HG03571 (cell line): ENCODE data around the gene SEPTIN5.

Experiments used
- ATAC-seq: cut with Tn5 transposase; IDR thresholded peaks from one replicate; pipeline ENCODE4 v1.9.1; 2021; ENCODE audit not compliant: unreplicated experiment

Gene SEPTIN5

DNA sequence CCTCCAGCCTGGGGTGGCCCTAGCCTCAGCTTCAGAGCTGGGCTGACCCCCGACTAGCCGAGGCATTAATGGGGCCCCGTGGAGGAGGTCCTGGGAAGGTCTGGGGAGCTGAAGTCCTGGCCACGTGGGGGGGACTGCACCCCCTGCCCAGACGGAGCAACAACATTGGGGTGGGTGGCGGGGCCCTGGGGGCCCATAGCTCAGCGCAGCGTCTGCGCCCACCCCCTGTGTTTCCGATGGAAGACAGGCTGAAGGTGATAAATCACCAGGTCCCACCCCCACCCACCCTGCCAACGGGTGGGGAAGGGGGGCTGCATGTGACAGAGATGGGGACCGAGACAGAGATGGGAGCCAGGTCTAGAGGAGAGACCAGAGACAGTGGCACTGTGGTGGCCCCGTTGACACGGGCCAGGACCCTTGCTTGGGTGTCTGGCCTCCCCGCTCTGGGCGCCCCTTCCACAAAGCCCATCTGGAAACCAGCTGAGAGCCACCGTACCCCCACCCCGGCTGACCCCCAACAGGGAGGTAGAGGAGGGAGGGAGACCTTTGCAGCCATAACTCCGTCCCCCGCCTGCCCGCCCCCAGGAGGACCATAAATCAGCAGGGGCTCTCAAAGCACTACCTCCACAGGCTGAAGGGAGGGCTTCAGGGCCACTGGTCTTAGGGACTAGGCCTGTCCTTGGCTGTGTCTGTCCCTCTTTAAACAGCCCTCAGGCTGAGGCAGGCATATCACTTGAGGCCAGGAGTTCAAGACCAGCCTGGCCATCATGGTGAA is 17.2 kb downstream of the SEPTIN5 start:
- no peak for ATAC-seq

DNA sequence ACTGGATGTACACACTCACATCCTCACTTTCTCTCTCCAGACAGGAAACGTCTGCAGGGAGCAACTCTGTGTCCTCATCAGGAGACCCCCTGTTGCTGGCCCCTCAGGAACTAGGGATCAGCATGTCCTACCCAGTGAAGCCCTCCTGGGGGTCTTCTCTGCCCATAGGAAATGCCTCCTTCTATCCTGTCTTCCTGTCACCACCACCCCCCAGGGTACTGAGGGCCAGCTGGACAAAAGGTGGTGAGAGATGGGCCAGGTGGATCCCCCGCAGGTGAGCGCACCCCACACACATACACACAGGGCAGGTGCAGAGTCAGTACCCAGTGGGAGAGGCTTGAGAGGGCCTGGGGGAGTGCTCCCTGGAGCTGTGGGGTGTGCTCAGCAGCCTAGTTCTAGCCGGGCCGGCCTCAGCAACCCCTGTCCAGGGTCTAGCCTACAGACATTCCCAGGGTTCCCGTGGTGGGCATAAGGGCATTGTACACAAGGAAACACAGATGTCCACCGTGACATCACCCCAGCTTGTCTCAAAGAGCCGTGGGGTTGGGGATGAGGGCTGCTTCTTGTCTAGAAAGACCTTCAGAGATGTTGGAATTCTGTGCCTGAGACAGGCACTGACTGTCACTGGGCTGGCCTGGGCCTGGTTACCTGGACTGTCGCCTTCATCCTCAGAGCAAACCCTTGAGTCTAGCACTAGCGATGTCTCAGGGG is 18.3 kb downstream of the SEPTIN5 start:
- ATAC-seq, result no peak

DNA sequence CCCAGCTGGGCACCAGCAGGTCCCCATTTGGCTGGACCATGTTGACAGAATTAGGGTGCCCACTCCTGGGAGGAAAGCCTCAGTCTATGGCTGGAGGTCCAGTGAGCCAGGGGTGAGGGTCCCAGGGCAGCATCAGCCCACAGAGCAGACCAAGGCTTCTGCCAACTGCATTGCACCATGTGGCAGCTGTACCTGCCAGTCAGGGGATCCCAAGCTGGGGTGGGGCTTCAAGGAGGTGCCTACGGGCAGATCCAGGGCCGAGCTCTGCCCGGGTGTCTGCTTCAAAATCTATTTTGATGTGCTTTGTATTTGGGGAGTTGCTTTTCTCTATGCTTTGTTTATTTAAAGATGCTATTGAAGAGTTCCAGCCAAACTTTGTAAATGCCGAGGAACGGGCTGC is 19.5 kb downstream of the SEPTIN5 start:
- ATAC-seq, result no peak

DNA sequence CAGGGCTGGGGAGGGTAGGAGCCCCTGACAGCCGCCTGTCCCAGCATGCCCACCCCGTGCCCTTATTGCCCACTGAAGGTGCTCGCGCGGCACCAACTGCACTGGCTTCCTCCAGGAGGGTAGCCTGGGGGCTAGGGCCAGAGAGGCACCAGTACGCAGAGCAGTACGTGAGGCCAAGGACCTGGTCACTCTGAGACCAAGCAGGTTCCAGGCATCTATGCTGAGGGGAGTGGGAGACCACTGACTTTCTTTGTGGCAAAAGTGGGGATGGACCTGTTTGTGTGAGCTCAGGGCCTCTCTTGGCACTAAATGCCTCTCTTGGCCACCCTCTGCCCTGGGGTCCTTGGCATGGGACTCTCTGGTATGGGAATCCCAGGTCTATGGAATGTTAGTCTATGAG is 19.9 kb downstream of the SEPTIN5 start:
- ATAC-seq, result no peak

DNA sequence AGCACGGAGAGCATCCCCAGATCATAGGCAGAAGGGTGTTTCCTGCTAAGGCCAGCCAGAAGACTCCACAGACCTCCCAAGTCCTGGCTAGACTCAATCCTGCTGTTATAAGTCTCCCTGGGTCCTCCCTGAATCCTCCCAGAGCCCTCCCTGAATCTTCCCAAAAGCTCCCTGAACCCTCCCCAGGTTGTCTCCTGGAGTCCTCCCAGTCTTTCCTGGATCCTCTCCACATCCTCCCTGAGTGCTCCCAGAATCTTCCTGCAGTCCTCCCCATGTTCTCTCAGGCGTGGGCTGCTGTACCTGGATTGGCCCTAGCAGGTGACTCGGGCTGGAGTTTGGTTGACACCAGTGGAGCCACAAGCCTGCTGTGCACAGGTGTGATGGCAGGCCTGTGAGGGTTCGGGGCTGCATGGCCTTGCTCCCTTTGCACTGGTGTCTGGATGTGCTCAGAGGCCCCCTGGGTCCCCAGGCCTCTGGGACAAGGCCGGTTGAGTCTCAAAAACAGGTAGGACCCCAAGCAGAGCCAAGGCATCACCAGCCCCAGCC is 20.6 kb downstream of the SEPTIN5 start:
- no peak for ATAC-seq

DNA sequence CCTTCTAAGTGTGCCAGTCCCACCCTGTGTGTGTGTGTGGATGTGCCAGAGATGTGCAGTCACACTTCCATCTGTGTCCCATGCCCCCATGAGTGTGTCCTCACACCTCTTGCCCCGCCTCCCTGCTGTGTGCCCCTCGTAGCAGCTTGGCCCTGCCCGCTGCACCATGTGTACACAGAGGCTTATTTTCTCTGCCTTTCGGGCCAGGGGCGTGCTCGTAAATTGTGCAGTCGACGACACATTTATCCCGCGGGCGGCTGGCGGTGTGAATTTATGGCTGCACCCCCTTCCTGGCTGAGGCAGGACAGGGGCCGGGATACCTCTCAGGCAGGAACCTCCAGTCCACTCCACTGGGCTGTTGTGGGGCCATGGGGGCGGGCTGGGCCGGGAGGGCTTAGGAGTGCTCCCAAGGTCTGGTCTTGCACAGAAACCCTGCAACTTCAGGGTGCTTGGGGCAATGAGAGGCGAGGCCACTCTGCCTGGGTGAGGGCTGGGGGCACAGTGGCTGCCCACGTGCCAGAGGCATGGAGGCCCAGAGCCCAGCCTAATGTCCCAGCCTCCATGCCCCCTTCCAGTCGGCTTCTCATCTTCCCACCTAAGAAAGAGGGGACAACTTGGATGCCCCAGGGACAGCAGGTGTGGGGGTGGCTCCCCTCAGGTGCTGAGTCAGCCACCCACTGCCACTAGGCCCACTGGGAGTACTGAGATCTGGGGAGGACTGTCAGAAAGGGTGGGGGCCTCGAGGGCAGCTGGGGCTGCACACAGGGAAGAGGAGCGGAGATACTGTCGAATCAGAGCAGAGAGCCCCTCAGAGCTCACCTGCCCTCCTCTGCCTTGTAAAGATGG is 21.6 kb downstream of the SEPTIN5 start:
- no peak for ATAC-seq

DNA sequence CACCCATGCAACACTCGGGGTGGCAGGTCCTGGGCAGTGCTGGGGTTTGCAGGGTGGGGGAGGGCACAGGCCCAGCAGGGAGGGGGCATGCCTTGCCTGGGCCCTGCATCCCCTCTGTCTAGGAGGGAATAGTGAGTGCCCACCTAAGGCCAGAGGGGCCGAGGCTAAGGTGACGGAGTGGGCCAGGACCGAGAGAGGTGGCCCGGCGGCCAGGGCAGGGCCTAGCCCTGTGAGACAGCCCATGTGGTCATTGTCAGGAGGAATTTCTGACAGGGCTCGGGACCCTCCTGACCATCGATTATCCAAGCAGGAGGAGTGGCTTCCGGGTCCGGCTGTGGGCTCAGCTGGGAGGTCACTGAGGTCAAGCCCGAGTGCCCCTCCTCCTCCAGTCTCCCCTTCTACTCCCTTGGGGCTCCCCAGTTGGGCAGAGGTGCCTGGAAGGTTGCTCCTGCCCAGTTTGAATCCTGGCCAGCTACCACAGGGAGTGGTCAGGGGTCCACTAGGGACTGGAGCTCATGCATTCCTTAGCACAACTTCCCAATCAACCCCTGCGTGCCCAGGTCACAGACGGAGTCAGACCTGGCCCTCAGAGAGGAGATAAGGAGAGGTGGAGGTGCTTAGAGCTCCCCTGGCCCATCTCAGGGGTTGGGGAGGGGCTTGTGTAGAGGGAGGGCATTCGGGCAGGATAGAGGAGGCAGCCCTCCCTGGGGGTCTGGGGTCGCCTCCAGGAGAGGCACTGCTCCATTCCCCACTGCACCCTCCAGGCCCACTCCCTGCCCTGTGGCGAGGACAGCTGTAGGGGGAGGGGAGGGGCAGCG is 23.8 kb downstream of the SEPTIN5 start:
- ATAC-seq, result no peak

DNA sequence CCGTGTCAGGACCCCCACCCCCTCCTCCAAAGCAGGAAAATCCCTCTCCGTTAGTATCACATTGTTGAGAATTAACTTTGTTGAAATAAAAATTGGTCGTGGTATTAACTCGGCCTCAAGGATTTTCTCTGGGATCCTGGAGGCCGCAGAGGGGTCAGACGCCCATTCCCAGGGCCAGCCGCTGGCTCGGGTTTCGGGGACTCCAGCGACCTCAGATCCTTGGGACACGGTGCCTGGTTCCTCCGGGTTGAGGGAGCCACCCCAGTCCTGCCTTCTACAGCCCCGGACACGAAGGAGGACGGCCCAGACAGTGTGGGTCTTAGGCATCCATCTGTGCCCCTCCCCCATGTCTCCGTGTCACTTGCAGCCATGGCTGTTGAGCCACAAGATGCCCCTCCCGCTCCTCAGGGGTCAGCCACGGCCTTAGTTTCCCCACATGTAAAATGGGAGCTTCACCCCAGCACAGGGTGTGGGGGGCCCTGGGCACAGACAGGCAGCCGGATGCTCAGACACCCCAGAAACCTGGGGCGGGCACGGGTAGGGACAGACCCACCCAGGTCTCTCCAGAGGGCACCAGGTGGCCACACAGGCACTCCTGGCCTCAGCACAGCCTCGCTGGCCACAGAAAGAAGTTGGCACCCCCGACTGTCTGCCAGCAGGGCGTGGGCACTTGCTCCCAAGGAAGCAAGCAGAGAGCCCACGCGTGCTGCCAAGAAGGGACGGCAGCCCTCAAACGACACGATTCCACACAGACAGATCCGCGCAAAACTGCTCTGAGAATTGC is 24.6 kb downstream of the SEPTIN5 start:
- ATAC-seq, result no peak

DNA sequence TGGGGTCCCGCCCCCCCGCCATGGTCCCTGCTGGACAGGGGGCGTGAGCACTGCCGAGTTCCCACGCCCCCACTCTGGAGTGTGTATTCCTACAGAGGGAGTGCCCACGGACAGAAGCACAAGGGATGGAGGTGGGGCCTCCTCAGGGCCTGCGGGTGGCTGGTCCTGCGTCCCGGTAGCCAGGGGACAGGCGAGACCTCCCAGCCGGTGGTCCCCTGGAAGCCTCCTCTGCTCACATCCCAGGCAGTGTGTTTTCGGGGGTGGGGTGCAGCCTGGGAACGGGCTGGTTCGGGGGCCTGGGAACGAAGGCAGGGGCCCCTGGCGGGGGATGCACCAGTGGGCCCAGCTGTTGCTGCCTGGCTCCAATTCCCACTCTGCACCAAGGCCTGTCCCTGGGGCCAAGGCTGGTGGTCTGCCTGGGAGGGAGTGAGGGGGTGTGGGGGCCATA is 25.2 kb downstream of the SEPTIN5 start:
- ATAC-seq, result no peak

DNA sequence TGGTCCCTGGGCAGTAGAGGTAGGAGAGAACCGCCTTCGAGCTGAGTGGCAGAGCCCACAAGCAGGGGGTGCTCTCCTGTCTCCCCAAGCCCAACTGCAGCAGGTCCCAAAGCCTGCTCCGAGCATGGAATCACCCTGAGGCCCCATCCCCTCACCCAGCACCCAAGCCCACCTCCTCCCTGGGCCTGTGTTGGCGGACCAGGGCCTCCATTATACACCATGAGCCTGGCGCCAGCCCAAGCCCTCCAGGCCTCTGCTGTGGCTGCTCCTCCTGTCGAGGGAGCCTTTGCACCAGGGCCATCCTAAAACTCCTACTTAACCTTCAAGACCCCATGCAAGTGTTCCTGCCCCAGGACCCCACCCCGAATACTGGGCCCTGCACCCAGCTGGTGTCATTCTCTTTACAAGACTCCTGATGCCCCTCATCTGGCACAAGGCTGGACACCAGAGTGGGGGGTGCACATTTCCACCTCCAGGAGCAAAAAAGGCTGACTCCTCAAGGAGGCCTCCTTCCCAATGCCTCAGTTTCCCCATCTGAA is 25.7 kb downstream of the SEPTIN5 start:
- ATAC-seq, result no peak

DNA sequence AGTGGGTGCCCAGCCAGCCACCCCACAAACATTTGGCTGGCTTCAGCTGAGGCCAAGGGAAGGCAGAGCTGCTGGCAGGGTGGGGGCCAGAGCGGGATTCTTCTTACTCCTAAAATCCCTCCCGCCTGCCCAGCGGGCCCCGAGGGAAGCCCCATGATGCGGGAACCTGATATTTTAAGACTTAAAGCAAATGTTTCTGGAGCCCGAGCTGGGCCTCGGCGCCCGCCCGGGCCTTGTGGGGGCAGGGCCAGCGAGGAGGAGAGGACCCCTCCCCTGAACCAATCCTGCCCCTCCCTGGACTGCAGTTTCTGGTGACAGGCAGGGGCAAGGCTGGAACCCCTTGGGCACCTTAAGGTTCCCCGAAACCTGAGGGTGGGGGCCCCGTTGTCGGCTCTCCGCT is 26.3 kb downstream of the SEPTIN5 start:
- ATAC-seq, result no peak

DNA sequence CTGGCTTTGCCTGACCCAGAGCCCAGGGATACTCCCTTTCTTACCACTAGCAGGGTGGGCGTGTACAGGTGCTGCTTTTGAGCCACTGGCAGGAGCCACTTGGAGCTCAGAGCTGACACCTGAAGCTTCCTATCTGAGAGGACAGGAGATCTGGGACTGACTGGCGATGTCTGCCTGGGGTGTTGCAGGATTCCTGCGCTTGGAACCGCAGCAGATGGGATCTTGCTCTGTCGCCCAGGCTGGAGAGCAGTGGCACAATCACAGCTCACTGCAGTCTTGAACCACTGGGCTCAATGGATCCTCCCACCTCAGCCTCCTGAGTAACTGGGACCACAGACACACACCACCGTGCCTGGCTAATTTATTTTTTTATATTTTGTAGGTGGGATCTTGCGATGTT is 26.8 kb downstream of the SEPTIN5 start:
- no peak for ATAC-seq

DNA sequence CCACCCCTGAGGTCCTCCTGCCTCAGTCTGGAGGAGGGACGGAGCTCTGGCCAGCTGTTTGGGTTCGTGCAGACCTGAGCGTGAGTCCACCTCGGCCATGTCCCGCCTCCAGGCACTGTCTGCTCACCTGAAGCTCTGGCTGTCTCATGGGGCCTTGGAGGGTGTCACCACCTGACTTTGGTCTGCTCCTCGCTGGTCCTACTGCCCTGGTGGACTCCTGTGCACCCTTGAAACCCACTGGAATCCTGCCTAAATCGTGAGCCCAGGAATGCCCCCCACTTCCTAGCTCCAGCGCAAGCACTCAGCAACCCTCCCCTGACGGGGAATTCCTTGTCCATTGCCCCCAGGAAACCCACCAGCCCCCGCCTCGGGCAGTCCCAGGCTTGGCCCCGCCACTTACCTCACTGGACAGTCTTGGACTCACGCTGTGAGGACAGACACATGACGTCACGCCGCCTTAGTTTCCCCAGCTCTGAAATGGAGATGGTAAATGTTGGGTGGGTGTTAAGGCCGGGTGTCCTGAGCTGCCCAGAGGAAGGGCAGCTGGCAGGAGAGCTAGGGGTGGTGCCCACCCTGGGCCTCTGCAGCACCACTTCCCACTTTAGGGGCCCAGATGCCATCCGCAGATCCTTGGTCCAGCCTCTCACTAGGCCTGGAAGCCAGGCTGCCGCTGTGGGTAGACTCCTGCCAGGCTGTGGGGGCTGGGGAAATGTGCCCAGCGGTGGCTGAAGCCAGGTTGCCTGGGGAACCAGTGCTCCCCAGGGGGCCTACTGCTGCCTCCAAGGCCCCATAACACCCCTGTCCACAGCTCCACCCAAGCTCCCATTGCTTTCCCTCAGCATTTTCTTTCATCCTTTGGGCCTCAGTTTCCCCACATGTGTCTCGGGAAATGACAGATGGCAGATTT is 28.1 kb downstream of the SEPTIN5 start:
- no peak for ATAC-seq

DNA sequence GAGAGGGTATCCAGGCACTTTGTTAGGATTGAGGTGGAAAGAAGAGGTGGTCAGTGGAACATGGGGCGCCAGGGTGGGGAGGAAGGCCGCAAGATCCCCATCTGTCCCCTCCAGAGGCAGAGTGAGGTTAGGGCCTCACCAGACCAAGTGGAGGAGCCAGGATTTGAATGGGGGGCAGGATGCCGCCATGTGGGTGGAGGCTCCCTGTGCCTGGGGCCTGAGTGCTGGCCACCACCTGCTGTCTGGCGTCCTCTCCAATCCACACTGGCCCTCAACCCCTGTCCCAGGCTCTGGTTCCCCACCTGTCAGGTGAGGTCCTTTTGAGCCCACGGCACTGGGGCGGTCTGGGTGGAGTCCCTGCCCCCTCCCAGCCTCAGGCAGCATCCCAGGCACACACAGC is 28.8 kb downstream of the SEPTIN5 start:
- no peak for ATAC-seq

DNA sequence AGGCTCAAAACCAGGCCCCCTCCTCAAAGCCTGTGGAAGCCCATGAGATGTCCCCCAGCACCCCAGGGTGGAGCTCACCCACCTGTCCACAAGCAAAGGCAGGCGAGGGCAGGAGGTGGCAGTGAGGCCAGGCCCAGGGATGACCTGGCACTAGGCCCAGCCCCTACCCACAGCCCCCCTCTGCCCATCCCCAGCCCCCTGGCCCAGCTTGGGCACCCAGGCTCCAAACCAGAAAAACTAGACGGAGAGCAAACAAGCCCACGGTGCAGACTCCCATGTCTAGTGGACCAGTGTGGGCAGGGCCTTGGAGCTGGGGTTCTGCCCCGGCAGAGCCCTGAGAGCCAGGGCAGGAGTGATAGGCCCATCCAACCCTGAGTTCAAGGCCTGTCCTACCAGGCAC is 29.3 kb downstream of the SEPTIN5 start:
- ATAC-seq, result no peak

DNA sequence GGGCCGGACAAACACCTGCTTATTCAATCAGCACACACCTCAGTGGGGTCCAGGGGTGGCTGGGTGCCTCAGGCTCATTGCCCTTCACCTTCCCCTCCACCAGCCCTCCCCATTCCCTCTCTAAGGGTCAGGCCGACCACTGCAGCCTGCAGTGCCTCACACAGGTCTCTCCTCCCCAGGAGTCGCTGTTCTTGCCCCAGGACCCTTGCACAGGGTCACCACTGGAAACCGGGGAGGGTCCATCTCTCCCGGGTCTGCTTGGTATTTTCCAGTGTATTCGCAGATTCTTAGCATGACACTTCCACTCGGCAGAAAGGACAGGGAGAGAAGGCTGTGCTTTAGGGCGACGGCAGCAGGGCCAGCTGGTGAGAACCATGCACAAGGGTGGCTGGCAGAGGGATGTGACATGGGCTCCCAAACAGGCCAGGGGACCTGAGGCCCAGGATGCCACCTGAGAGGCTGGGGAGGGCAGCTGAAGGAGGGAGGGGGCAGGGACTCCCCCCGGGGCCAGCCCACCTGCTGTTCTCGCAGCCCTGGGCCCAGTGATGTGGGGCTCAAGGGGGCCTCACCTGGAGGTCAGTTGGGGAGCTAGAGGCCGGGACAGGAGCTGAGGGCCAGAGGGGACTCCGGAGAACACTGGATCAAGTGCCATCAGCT is 30.2 kb downstream of the SEPTIN5 start:
- ATAC-seq, result no peak

DNA sequence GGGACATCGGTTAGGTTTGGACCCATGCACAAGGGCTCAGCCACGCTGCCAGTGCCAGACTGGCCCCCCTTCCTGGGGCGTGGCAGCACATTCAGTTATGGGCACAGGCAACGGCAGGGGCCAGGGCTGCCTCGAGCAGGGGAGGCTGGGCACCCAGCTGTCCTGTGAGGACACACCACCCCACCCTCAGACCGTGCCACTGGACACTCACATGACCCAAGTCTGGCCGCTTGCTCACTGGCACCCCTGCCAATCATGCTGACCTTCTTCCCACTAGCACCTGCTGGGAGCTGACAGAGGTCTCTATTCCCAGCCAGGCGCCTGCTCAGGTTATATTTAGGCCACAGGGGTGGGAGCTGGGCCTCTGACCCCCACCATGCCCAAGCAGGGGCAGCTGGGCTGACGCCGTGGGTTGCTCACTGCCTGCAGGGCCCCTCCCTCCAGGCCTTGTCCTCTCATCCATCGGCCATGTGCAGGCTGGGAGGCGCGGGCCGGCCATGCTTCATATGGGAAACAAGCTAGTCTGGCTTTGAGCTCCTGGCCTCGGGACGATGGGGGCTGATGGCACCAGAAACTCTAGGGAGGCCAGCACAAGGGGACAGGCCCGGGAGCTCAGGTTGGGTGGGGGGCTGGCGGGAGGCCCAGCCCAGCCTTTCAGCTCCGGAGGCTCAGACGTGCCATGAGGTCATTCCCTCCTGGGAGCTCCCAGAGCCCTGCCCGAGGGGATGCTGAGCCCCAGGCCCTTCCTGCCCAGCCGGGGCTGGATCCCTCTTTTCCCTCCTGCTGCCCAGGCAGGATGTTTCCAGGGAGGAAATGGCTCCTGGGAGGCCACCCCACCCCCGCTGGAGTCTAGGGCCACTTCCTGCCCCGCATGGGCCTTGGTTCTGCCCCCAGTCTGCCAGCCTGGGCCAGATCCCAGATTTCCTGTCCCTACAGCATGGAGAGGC is 31.1 kb downstream of the SEPTIN5 start:
- no peak for ATAC-seq
